Liver (tissue), 9 donors: ENCODE data around the gene CDC42BPB. TPM values are rescaled to one million over a fixed set of nuclear protein-coding genes. Genes with fewer than 3 reads are reported as not detected.
A peak's percentile ranks its signal among the peaks of the same experiment; 100 is the strongest.

Source experiments
- DNase-seq: peaks from one replicate; pipeline ENCODE4 v3.0.0-alpha.2; 2017; ENCODE audit warnings: low spot score
- H3K27ac ChIP-seq, 2 donors: one replicate each; pipeline ENCODE4 v1.7.0; 2013; ENCODE audit warnings: inconsistent platforms in 2 of 2, low read length in 2 of 2, control low read depth in 1 of 2, low read depth in 1 of 2, mild to moderate bottlenecking in 1 of 2
- H3K27me3 ChIP-seq, 4 donors: one replicate each; pipeline versions ENCODE4 v1.6.1 to v1.7.0; 2013; ENCODE audit warnings: low read length in 3 of 4, inconsistent platforms in 1 of 4, mild to moderate bottlenecking in 1 of 4, moderate library complexity in 1 of 4; ENCODE audit not compliant: control insufficient read depth in 4 of 4, insufficient read depth in 4 of 4
- H3K36me3 ChIP-seq, 4 donors: one replicate each; pipeline versions ENCODE4 v1.6.1 to v1.7.0; 2013; ENCODE audit warnings: low read length in 3 of 4, mild to moderate bottlenecking in 3 of 4, low read depth in 1 of 4, moderate library complexity in 1 of 4; ENCODE audit not compliant: control insufficient read depth in 4 of 4, insufficient read depth in 3 of 4
- H3K4me1 ChIP-seq, 4 donors: one replicate each; pipeline versions ENCODE4 v1.6.1 to v1.7.0; 2013; ENCODE audit warnings: low read length in 3 of 4, mild to moderate bottlenecking in 3 of 4, moderate library complexity in 1 of 4; ENCODE audit not compliant: control insufficient read depth in 4 of 4, insufficient read depth in 4 of 4
- H3K4me3 ChIP-seq, 3 donors: one replicate each; pipeline versions ENCODE4 v1.6.1 to v1.7.0; 2013; ENCODE audit warnings: low read length in 3 of 3, control low read depth in 1 of 3, low read depth in 1 of 3, mild to moderate bottlenecking in 1 of 3
- H3K9ac ChIP-seq, 2 donors: one replicate each; pipeline ENCODE4 v1.7.0; 2013; ENCODE audit warnings: low read length in 2 of 2, mild to moderate bottlenecking in 2 of 2, moderate library complexity in 2 of 2, control low read depth in 1 of 2, low read depth in 1 of 2
- H3K9me3 ChIP-seq, 4 donors: one replicate each; pipeline versions ENCODE4 v1.6.1 to v1.7.0; 2013; ENCODE audit warnings: low read length in 3 of 4; ENCODE audit not compliant: control insufficient read depth in 4 of 4
- CTCF ChIP-seq: fragments of 150-350 bp; IDR thresholded peaks from 2 replicates; pipeline ENCODE4 v1.5.1; 2017; ENCODE audit warnings: improper control_type of control experiment, low read depth, low read length; ENCODE audit not compliant: missing input control
- EGR1 ChIP-seq, 2 donors: IDR thresholded peaks; 2 replicates each; pipeline ENCODE4 v1.6.1; 2016 to 2018; ENCODE audit warnings: antibody characterized with exemption in 2 of 2, low read depth in 2 of 2
- FOXA2 ChIP-seq: IDR thresholded peaks from 2 replicates; pipeline ENCODE4 v1.6.1; 2016; ENCODE audit warnings: antibody characterized with exemption
- GABPA ChIP-seq, 2 donors: IDR thresholded peaks in 1 of 2; conservative IDR thresholded peaks in 1 of 2; 2 replicates each; pipeline ENCODE4 v1.6.1; 2016; ENCODE audit warnings: antibody characterized with exemption in 2 of 2, mild to moderate bottlenecking in 1 of 2, moderate library complexity in 1 of 2
- HNF4A ChIP-seq, 2 donors: conservative IDR thresholded peaks; 2 replicates each; pipeline ENCODE4 v1.6.1; 2016; ENCODE audit warnings: antibody characterized with exemption in 2 of 2, mild to moderate bottlenecking in 2 of 2
- HNF4G ChIP-seq: IDR thresholded peaks from 2 replicates; pipeline ENCODE4 v1.6.1; 2016; ENCODE audit warnings: antibody characterized with exemption
- JUND ChIP-seq, 2 donors: IDR thresholded peaks; 2 replicates each; pipeline ENCODE4 v1.6.1; 2016; ENCODE audit warnings: antibody characterized with exemption in 2 of 2
- MAX ChIP-seq: IDR thresholded peaks from 2 replicates; pipeline ENCODE4 v1.6.1; 2016; ENCODE audit warnings: antibody characterized with exemption
- NR2F2 ChIP-seq: IDR thresholded peaks from 2 replicates; pipeline ENCODE4 v1.6.1; 2016; ENCODE audit warnings: antibody characterized with exemption
- RAD21 ChIP-seq, 2 donors: IDR thresholded peaks; 2 replicates each; pipeline ENCODE4 v1.6.1; 2016; ENCODE audit warnings: antibody characterized with exemption in 2 of 2, mild to moderate bottlenecking in 2 of 2
- RXRA ChIP-seq, 2 donors: IDR thresholded peaks; 2 replicates each; pipeline ENCODE4 v1.6.1; 2017 to 2018; ENCODE audit warnings: antibody characterized with exemption in 2 of 2, mild to moderate bottlenecking in 1 of 2
- YY1 ChIP-seq: IDR thresholded peaks from 2 replicates; pipeline ENCODE4 v1.6.1; 2016; ENCODE audit warnings: antibody characterized with exemption, mild to moderate bottlenecking
- ZBTB33 ChIP-seq: IDR thresholded peaks from 2 replicates; pipeline ENCODE4 v1.6.1; 2016; ENCODE audit warnings: antibody characterized with exemption
- WGBS: extraction: QIAGEN DNeasy Blood & Tissue Kit; methylation state at CpG from one replicate; pipeline ENCODE4 v1.1.7; 2013; 5-methylcytosine and 5-hydroxymethylcytosine counted together
- polyA plus RNA-seq, 2 donors: library from polyadenylated mRNA; stranded (reverse) in 1 of 2; unstranded in 1 of 2; fragments of 200-250 nt in 1 of 2; fragments of >200 nt in 1 of 2; fragmentation: Nextera tagmentation in 1 of 2; extraction: Ambion mirVana in 1 of 2; gene quantifications; one replicate each; pipeline versions ENCODE4 v1.2.1 to v1.2.3, GENCODE V29; 2013 to 2015
- total RNA-seq, 2 donors: library from RNA; depleted of rRNA; stranded (reverse); fragments of >200 nt; gene quantifications; one replicate each; pipeline ENCODE4 v1.2.3, GENCODE V29; 2014
- donor health status: healthy.
- donor health status: healthy.
- donor health status: healthy.
- donor health status: healthy.
- donor health status: healthy.

Gene CDC42BPB
- total and polyA plus RNA-seq, 4 donors, result 4.1 to 78.7 (median 29.7) TPM

GRCh38 chr14:102917469-102918211, 139.7 kb downstream of the CDC42BPB start:
- no peaks in the 10 kb centered on the region for H3K9me3 ChIP-seq
- H3K27me3 ChIP-seq, result no peaks in the 10 kb centered on the region
- H3K27ac ChIP-seq, result no peak overlapping the region
- no peaks in the 10 kb centered on the region for H3K36me3 ChIP-seq
- 55% methylated on average over 12 of the region's 12 CpGs for WGBS
- DNase-seq, result peak; percentile 73
- TF ChIP-seq ZBTB33 (no peak), CTCF (peak; percentile 61), RAD21 (IDR thresholded peaks at IDR 0.05) (peak; percentile 80 to 82), RXRA (IDR thresholded peaks at IDR 0.05) (no peak)
- H3K4me1 ChIP-seq, result peaks cover 2 to 16% (median 11%) of the 10 kb centered on the region in 4 donors
- H3K9ac ChIP-seq, result no peak overlapping the region
- H3K4me3 ChIP-seq, result no peak overlapping the region

- Histone ChIP-seq H3K27ac (no peak overlapping the region), H3K4me3 (no peak overlapping the region), H3K9ac (no peak overlapping the region), H3K36me3 (no peaks in the 10 kb centered on the region), H3K27me3 (no peaks in the 10 kb centered on the region), H3K9me3 (no peaks in the 10 kb centered on the region), H3K4me1 (peaks cover 0 to 10% (median 7%) of the 10 kb centered on the region in 4 donors)
- 90% methylated on average over 6 of the region's 6 CpGs for WGBS
- no peak for TF ChIP-seq NR2F2
- no peak for TF ChIP-seq MAX
- TF ChIP-seq ZBTB33, result no peak
- no peak for TF ChIP-seq HNF4A (conservative IDR thresholded peaks at IDR 0.05)
- no peak for TF ChIP-seq FOXA2
- TF ChIP-seq RXRA (IDR thresholded peaks at IDR 0.05), result no peak
- no peak for TF ChIP-seq JUND (IDR thresholded peaks at IDR 0.05)
- no peak for TF ChIP-seq GABPA (IDR thresholded peaks at IDR 0.05 in 1 of 2, conservative IDR thresholded peaks at IDR 0.05 in 1 of 2)
- TF ChIP-seq CTCF, result no peak
- TF ChIP-seq EGR1 (IDR thresholded peaks at IDR 0.05; ENCODE audit: low read depth in 2 of 2), result no peak
- no peak for TF ChIP-seq RAD21 (IDR thresholded peaks at IDR 0.05)
- TF ChIP-seq HNF4G, result no peak
- no peak for TF ChIP-seq YY1
- DNase-seq, result no peak
These were observed 140.3 kb downstream of the CDC42BPB start for GRCh38 chr14:102917056-102917385.
